GM21619 (cell line): Measurements from ENCODE around the gene SPN.
"Not testable (repeated sequence)": the region's sequence is repeated elsewhere in the genome, so short reads cannot be mapped to it uniquely, and the experiment has no call there.

Source experiments
- ATAC-seq: cut with Tn5 transposase; IDR thresholded peaks from one replicate; pipeline ENCODE4 v1.9.1; 2021; ENCODE audit not compliant: unreplicated experiment

SPN gene

DNA sequence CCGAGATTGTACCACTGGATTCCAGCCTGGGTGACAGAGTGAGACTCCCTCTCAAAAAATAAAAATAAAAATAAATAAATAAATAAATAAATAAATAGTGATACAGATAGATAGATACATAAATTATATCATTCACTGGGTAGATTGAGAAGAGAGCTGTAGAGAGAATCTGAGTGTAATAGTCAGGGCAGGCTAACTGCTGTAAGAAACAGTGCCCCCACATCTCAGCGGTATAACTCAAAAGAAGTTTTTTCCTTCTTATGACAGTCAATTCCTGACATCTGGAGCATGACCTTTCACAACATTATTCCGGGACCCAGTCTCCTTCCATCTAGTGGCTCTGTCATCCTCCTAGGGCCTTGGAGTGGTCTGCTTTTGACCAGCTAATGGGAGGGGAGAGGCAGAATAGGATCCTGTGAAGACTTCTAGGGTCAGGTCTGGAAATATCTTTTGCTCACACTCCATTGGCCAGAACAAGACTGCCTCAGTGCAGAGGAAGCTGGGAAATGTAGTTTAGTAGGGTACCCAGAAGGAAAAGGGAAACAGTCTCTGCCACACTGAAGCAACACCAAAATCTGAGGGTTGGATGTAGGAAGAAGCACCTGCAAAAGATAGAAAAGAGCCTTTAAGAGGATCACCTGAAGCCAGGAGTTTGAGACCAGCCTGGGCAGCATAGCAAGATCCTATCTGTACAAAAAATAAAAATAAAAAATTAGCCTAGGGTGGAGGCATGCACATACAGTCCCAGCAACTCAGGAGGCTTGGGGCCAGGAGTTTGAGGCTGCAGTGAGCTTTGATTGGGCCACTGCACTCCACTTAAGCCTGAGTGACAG lies 13.0 kb downstream of the SPN start:
- ATAC-seq = no peak

GRCh38 chr16:29676989-29677785 lies 14.1 kb downstream of the SPN start:
- ATAC-seq = no peak

DNA sequence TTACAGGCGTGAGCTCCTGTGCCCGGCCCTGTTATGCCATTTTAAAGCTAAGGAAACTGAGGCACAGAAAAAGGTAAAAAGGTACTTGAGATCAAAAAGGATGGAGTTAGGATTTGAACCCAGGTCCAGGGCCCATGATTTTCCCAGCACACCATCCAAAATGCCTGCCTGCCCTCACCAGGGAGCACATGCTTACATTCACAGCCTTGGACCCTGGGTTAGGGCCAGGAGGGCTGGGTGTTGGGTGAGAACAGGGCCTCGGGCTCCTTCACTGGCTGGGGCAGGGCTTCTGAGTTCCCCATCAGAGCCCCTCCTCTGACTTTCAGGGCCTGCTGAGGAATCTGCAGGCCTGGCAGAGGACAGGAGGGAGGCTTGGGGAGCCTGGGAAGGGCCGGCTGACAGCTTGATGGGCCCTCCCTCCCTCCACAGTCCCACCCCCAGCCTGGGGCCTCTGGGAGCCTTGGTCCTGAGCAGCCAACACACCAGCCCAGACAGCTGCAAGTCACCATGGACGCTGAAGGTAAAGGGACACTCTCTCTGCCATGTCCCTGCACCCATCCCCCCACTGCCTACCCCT lies 15.7 kb downstream of the SPN start, which contains the start of gene QPRT:
TSS of gene QPRT (plus strand) at position 490 of the 577 bp plus-strand sequence. CDS start at position 508, 18 bp downstream.
- ATAC-seq = no peak

DNA sequence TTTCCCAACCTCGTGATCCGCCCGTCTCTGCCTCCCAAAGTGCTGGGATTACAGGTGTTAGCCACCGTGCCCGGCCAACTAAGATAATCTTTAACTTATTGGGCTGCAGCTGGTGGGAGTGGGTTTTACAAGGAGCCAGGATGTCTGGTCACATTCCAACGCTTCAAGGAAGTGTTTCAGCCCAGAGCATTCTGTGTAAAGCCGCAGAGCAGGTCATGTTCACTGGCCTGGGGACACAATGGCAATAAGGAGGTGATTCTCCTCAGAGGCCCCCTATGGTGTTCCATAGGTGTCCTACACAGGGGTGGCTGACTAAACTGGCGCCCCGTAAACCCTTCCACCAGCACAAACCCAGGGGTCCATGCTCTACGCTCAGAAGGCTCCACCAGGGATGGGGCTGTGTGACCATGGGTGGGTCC lies 17.1 kb downstream of the SPN start:
- ATAC-seq = no peak

DNA sequence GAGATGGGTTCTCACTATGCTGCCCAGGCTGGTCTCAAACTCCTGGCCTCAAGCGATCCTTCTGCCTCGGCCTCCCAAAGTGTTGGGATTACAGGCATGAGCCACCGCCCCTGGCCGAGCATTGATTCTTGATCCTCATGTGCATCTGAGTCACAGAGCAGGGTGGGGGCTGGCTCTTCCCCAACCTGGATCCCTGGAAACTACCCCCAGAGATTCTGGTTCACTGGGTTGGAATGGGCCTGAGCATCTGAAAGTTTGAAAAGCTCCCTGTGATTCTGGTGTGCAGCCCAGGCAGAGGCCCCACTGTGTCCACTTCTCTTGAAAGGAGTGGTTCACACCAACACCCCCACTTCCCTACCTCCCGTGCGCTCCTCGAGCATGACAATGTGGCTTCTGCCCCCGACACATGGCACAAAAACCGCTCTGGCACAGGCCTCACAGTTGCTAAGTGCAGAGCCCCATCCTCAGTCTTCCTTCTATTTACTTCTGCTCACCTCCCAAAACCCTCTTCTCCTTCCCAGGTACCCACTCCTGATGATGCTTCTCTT lies 20.6 kb downstream of the SPN start:
- ATAC-seq = no peak

DNA sequence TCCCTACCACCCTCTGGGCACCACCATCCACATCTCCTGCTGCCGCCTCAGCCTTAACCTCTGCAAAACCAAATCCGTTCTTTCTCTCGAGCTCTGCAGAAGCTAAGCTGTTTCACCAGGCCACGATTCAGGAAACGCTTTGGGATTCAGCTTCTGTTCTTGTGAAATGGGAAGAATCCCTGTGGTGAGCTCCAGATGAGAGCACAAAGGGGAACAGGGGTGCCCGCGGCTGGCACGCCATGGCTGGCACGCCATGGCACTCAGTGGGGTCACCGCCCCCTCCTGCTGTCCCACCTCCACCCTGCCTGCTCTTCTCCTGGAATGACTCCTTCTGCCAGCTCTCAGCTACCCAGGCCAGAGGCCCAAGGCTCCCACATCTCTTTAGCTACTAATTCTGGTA lies 21.6 kb downstream of the SPN start:
- no peak for ATAC-seq

DNA sequence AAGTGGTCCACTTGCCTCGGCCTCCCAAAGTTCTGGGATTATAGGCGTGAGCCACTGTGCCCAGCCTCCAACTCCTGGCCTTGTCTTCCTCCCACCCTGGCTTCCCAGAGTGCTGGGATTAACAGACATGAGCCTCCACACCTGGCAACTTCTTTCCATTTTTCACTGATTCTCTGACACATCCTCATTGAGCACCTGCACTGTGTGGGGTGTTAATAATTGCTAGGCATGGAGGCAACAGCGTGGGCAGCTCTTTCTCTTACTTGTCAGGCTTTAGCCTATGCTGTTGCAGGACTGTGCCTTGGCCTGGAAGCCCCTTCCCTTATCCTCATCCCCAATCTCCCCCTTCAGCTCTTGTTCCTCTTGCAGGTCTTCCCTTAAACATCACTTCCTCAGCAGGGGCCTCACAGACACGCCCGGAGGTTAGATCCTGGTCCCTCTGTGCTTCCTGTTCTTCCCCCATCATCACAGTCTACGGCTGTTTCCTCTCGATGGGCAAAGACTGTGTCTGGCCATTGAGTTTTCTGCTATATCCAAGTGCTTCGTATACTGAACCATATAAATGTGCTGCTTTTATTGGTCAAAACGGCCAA lies 23.8 kb downstream of the SPN start:
- no peak for ATAC-seq

DNA sequence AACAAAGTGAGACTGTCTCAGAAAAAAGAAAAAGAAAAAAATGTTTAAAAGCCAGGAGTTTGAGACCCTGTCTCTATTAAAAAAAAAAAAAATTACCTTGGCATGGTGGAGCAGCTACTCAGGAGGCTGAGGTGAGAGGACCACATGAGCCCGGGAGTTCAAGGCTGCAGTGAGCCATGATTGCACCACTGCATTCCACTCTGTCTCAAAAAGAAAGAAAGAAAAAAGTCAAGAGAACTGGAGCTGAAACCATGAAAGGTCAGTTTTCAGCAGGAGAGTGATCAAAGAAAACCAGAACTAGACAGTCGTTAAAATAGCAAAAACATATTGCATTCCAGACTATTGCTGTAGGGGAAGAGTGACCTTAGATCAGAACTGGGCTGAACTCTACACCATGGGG lies 24.7 kb downstream of the SPN start:
- ATAC-seq = no peak

DNA sequence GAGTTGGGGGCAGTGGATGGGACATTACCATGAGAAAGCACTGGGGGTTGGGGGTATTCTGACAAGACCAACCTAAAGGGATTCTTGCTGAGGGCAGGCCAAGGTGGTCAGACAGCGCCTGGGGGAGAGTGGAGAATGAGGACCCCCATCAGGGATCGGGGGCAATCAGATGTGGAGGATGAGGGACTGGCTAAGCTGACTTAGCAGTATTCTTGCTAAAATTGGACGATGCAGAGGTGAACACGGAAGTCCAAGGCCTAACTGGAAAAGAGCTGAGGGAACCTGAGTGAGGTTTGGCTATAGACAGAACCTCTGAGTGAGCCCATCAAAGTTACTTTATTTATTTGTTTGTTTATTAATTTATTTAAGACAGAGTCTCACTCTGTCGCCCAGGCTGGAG lies 25.1 kb downstream of the SPN start:
- ATAC-seq = no peak

DNA sequence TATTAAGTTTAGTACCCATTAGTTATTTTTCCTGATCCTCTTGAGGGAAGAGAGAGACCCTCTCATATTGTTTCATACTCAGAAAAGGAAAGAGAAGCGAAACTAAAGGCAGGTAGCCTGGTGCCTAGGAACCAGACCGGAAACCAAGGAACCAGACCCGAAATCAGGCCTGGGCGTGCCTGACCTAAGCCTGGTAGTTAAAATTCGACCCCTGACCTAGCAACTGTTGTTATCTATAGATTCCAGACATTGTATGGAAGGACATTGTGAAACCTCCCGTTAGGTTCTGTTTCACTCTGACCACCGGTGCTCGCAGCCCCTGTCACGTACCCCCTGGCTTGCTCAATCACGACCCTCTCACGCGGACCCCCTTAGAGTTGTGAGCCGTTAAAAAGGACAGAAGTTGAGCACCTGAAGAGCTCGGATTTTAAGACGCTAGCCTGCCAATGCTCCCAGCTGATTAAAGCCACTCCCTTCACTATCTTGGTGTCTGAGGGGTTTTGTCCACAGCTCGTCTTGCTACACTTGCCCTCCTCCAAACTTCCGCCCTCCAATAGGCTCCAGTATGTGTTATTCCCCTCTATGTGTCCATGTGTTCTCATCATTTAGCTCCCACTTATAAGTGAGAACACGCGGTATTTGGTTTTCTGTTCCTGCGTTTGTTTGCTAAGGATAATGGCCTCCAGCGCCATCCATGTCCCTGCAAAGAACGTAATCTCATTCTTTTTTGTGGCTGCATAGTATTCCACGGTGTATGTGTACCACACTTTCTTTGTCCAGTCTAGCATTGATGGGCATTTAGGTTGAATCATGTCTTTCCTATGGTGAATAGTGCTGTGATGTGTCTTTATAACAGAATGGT lies 26.7 kb downstream of the SPN start:
- not testable (repeated sequence) for ATAC-seq

- not testable (repeated sequence) for ATAC-seq
These were observed 29.6 kb downstream of the SPN start for GRCh38 chr16:29692606-29693005.

DNA sequence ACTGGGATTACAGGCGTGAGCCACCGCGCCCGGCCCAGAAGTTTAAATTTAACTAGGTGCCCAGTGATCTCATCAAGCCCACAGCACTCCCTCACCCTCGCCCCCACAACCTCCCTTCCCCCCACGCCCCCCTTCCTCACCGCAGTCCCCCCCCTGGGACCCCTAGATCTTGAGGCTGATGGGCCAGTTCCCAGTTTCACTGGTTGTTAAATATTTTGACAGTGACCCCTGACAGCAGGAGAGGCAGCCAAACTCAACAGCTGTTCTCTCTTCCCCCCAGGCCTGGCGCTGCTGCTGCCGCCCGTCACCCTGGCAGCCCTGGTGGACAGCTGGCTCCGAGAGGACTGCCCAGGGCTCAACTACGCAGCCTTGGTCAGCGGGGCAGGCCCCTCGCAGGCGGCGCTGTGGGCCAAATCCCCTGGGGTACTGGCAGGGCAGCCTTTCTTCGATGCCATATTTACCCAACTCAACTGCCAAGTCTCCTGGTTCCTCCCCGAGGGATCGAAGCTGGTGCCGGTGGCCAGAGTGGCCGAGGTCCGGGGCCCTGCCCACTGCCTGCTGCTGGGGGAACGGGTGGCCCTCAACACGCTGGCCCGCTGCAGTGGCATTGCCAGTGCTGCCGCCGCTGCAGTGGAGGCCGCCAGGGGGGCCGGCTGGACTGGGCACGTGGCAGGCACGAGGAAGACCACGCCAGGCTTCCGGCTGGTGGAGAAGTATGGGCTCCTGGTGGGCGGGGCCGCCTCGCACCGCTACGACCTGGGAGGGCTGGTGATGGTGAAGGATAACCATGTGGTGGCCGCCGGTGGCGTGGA lies 31.5 kb downstream of the SPN start:
- no peak for ATAC-seq

DNA sequence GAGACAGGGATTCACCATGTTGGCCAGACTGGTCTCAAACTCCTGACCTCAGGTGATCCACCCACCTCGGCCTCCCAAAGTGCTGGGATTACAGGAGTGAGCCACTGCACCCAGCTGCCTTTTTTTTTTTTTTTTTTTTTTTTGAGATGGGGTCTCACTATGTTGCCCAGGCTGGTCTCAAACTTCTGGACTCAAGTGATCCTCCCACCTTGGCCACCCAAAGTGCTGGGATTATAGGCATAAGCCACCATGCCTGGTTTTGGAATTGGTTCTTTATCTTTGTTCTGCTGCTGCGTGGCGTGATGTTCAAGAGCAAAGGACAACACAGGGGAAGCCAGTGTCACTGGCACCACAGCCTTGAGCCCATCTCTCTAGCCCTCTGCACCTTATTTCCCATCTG lies 32.6 kb downstream of the SPN start:
- not testable (repeated sequence) for ATAC-seq

DNA sequence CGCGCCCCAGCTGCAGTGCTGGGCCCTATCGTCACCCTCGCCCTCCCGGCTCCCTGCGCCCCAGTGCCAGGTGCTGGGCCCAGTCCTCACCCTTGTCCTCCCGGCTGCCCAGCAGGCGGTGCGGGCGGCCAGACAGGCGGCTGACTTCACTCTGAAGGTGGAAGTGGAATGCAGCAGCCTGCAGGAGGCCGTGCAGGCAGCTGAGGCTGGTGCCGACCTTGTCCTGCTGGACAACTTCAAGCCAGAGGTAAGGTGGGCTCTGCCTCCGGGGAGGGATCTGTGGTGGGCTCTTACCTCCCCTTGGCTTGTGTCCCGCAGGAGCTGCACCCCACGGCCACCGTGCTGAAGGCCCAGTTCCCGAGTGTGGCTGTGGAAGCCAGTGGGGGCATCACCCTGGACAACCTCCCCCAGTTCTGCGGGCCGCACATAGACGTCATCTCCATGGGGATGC lies 33.9 kb downstream of the SPN start:
- no peak for ATAC-seq

- ATAC-seq = no peak
These were observed 34.3 kb downstream of the SPN start for GRCh38 chr16:29697391-29697790.

DNA sequence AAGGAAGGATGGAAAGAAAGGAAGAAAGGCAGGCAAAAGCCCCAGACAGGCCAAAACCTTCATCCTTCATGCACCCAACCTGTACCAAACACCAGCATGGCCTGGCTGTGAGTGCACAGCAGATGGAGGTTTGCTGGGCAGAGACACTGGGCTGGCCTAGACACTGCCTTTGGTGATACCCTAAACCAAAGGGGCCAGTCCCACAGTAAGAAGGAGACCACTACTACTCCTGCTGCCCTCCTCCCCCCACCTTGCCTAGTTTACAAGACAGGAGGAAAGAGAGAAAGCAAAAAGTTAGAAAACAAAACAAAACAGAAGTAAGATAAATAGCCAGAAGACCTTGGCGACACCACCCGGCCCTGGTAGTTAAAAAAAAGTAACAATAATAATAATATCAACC lies 35.0 kb downstream of the SPN start:
- ATAC-seq = no peak

DNA sequence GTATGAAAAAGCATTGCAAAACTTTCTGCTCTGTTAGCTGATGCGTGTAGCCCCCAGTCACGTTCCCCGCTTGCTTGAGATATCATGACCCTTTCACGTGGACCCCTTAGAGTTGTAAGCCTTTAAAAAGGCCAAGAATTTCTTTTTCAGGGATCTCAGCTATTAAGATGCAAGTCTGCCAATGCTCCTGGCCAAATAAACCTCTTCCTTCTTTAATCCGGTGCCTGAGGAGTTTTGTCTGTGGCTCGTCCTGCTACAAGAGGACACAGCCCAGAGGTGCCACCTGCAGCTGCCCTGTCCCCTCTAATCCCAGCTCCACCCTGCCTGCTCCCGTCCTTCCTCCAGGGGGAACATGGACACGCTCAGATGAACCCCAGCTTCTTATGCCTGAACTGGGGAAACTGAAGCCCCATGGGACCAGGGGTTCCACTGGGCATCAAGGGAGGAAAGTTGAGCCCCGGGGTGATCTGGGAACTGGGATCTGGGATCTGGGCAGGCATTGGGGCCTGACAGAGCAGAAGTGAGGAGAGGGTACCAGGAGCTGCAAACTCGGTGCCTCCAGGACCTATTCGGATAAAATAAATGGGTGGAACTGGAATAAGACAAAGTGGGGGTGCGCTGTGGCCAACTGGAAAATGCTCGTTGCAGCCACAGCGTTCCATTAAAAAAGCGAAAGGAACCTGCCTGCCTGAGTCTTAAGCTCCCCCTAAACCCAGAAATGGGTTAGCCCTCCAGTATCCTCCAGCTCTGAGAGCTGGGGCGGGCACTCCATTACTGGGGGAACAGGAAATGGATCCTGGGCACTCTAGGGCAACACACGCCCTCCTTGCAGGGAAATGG lies 35.7 kb downstream of the SPN start:
- no peak for ATAC-seq
